ENCODE data around the gene PIGQ.

- TF ChIP-seq CTCF (IDR thresholded peaks at IDR 0.05; ENCODE audit: low read depth, low read length) (no peak), EZH2phosphoT487 (IDR thresholded peaks at IDR 0.05; ENCODE audit: low read depth) (no peak)
These were observed 61.1 kb downstream of the PIGQ start, which contains the start of gene WFIKKN1 for GRCh38 chr16:630815-631405.
